Adrenal gland (tissue), 19 donors: Measurements from ENCODE around the gene PRDM8. TPM values are rescaled to one million over a fixed set of nuclear protein-coding genes. Genes with fewer than 3 reads are reported as not detected.
A peak's percentile ranks its signal among the peaks of the same experiment; 100 is the strongest.

Source experiments
- DNase-seq, 7 donors: peaks; one replicate each; pipeline ENCODE4 v3.0.0-alpha.2; 2019 to 2020
- H3K27ac ChIP-seq, 5 donors: fragments of 200-600 bp; sonication (generic) in 4 of 5; 1 replicate in 3 of 5; 2 replicates in 2 of 5; pipeline versions ENCODE4 v1.5.1 to v1.8.0; 2016 to 2020; ENCODE audit warnings: mild to moderate bottlenecking in 1 of 5
- H3K27me3 ChIP-seq: fragments of 200-600 bp; 2 replicates; pipeline ENCODE4 v1.8.0; 2021
- H3K36me3 ChIP-seq, 2 donors: fragments of 200-600 bp; replicated peaks in 1 of 2; 1 replicate in 1 of 2; 2 replicates in 1 of 2; pipeline versions ENCODE4 v1.5.1 to v1.8.0; 2018 to 2022
- H3K4me1 ChIP-seq, 2 donors: fragments of 200-600 bp; replicated peaks in 1 of 2; 1 replicate in 1 of 2; 2 replicates in 1 of 2; pipeline versions ENCODE4 v1.5.1 to v1.8.0; 2018 to 2021
- H3K4me3 ChIP-seq, 4 donors: fragments of 200-600 bp; sonication (generic) in 3 of 4; one replicate each; pipeline ENCODE4 v1.5.1; 2016 to 2018
- H3K9me3 ChIP-seq, 3 donors: fragments of 200-600 bp; sonication (generic) in 1 of 3; replicated peaks in 1 of 3; 1 replicate in 2 of 3; 2 replicates in 1 of 3; pipeline versions ENCODE4 v1.5.1 to v1.8.0; 2016 to 2021
- POLR2A ChIP-seq, 2 donors: fragments of 450-650 bp; IDR thresholded peaks; one replicate each; pipeline ENCODE4 v1.6.1; 2017; ENCODE audit warnings: antibody characterized with exemption in 2 of 2, mild to moderate bottlenecking in 2 of 2, moderate library complexity in 1 of 2
- WGBS, 4 donors: extraction: QIAGEN DNeasy Blood & Tissue Kit in 2 of 4; methylation state at CpG; one replicate each; pipeline versions ENCODE4 v1.1.5 to v1.1.7; 2013 to 2017; 5-methylcytosine and 5-hydroxymethylcytosine counted together
- intact Hi-C, 2 donors: fragments of 100-400 bp; cut with DNase I; formaldehyde crosslinking; loops; one replicate each; pipeline versions ENCODE4 v1.14.1 to v1.15.0; 2022 to 2023
- long read RNA-seq, 10 donors: library from polyadenylated mRNA in 3 of 10; unstranded in 2 of 10; stranded (forward) in 1 of 10; transcript quantifications; one replicate each; pipeline ENCODE4 v2.0.0 and lab custom pipeline, GENCODE V29; 2021 to 2026
- polyA plus RNA-seq, 3 donors: library from polyadenylated mRNA; stranded (reverse); fragments of 200-250 nt in 2 of 3; fragments of 350-450 nt in 1 of 3; fragmentation: Illumina TruSeq in 1 of 3; extraction: RNeasy Lipid Tissue Mini Kit (QIAGEN cat#74804) in 1 of 3; gene quantifications; one replicate each; pipeline ENCODE4 v1.2.3, GENCODE V29; 2013 to 2014
- total RNA-seq, 9 donors: library from RNA; depleted of rRNA in 4 of 9; stranded (reverse); fragments of >200 nt in 4 of 9; fragments of 120-200 nt in 1 of 9; fragmentation: NEBNext Ultra II Directional in 1 of 9; extraction: Animal tissue kit (Norgen Biotek cat#: 25700) in 1 of 9; gene quantifications; one replicate each; pipeline versions ENCODE4 v1.1.0 to v1.2.4, GENCODE V29; 2013 to 2023
- TF ChIP-seq, protein P1 (sequence below), 6 experiments: fragments of 450-650 bp in 4 of 6; fragments of 200-600 bp in 2 of 6; sonication (generic) in 1 of 6; IDR thresholded peaks; 1 replicate in 5 of 6; 2 replicates in 1 of 6; pipeline versions ENCODE4 v1.5.1 to v1.8.0; 2016 to 2021; ENCODE audit warnings: antibody characterized with exemption in 6 of 6, mild to moderate bottlenecking in 2 of 6, moderate library complexity in 1 of 6
- donor health status: healthy with polysubstance abuse.
- donor health status: Bipolar disorder and iron deficiency.
- donor health status: DM: yes; HTN: yes; CAD: no.
- donor health status: DM: no; HTN: no; CAD: no.
- donor health status: DM: no; HTN: no; CAD: no.
- donor health status: DM: yes; HTN: yes; CAD: no.

Gene PRDM8
- total RNA-seq (1 to 10 TPM in 7 of 9 donors, under 1 TPM in 2; 0.36 to 4.4 (median 1.5) TPM), polyA plus RNA-seq (1 to 10 TPM; 1.1 to 5.0 (median 4.7) TPM)
- long read RNA-seq, donor 1 = 0 reads
- long read RNA-seq, donor 2 = 0 reads
- long read RNA-seq, donor 3 = 0 reads
- long read RNA-seq, donor 4 = 0 reads
- long read RNA-seq, donor 5, partial matches to known transcripts = 0 of 1 reads
- long read RNA-seq, donor 5, other reads (novel, unspliced or antisense) = 1 of 1 reads
- long read RNA-seq, donor 6 = 0 reads
- long read RNA-seq, donor 7 = 0 reads
- long read RNA-seq, donor 8 = 0 reads
- long read RNA-seq, donor 9 = 0 reads
- long read RNA-seq, donor 10 = 0 reads

GRCh38 chr4:80196922-80197573 is at the start of gene PRDM8:
Gene PRDM8 (plus strand): TSS chr4:80197503. CDS start chr4:80200081, 2,578 bp downstream.
- peaks cover 0 to 5% of the 10 kb centered on the region in 2 donors for H3K4me1 ChIP-seq
- DNase-seq = no peak
- 9 to 32% (median 14%) methylated on average over 26 to 42 of the region's 42 CpGs for WGBS, 4 donors

GRCh38 chr4:80150387-80151180 is 46.7 kb upstream of the PRDM8 start:
- TF ChIP-seq, protein P1, sequence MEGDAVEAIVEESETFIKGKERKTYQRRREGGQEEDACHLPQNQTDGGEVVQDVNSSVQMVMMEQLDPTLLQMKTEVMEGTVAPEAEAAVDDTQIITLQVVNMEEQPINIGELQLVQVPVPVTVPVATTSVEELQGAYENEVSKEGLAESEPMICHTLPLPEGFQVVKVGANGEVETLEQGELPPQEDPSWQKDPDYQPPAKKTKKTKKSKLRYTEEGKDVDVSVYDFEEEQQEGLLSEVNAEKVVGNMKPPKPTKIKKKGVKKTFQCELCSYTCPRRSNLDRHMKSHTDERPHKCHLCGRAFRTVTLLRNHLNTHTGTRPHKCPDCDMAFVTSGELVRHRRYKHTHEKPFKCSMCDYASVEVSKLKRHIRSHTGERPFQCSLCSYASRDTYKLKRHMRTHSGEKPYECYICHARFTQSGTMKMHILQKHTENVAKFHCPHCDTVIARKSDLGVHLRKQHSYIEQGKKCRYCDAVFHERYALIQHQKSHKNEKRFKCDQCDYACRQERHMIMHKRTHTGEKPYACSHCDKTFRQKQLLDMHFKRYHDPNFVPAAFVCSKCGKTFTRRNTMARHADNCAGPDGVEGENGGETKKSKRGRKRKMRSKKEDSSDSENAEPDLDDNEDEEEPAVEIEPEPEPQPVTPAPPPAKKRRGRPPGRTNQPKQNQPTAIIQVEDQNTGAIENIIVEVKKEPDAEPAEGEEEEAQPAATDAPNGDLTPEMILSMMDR (IDR thresholded peaks at IDR 0.05) = no peak
- no peak for DNase-seq

More at GRCh38 chr4:80196922-80197573, at the start of gene PRDM8:
- H3K36me3 ChIP-seq = no peaks in the 10 kb centered on the region
- no peak for TF ChIP-seq POLR2A (IDR thresholded peaks at IDR 0.05)
- TF ChIP-seq, protein P1 (IDR thresholded peaks at IDR 0.05) = no peak
- no peaks in the 10 kb centered on the region for H3K9me3 ChIP-seq
- no peak within 1 kb of the TSS for H3K27ac ChIP-seq
- H3K4me3 ChIP-seq = peak within 1 kb of the TSS in 1 of 4 donors; percentile 35
- peaks cover 39% of the 10 kb centered on the region for H3K27me3 ChIP-seq
- intact Hi-C loops = no loop called here

GRCh38 chr4:80151981-80152380 is 45.3 kb upstream of the PRDM8 start:
- Histone ChIP-seq H3K36me3 (no peaks in the 10 kb centered on the region), H3K9me3 (peaks cover 0 to 6% (median 0%) of the 10 kb centered on the region in 3 donors), H3K4me1 (no peaks in the 10 kb centered on the region), H3K4me3 (no peak overlapping the region), H3K27ac (no peak overlapping the region), H3K27me3 (no peaks in the 10 kb centered on the region)
- intact Hi-C loops = no loop called here
- WGBS, 4 donors = 78 to 88% (median 82%) methylated on average over 3 of the region's 3 CpGs
- TF ChIP-seq, protein P1 (IDR thresholded peaks at IDR 0.05) = no peak
- no peak for TF ChIP-seq POLR2A (IDR thresholded peaks at IDR 0.05)
- DNase-seq = no peak

More at GRCh38 chr4:80150387-80151180, 46.7 kb upstream of the PRDM8 start:
- Histone ChIP-seq H3K9me3 (peaks cover 0 to 6% (median 0%) of the 10 kb centered on the region in 3 donors), H3K36me3 (no peaks in the 10 kb centered on the region), H3K27ac (no peak overlapping the region), H3K27me3 (no peaks in the 10 kb centered on the region), H3K4me1 (no peaks in the 10 kb centered on the region), H3K4me3 (no peak overlapping the region)
- intact Hi-C loops = no loop called here
- 63 to 89% (median 75%) methylated on average over 1 of the region's 1 CpG for WGBS, 4 donors
